ENCODE data around the gene VAV1.
"Not testable (repeated sequence)": the region's sequence is repeated elsewhere in the genome, so short reads cannot be mapped to it uniquely, and the experiment has no call there.

Gene VAV1

DNA sequence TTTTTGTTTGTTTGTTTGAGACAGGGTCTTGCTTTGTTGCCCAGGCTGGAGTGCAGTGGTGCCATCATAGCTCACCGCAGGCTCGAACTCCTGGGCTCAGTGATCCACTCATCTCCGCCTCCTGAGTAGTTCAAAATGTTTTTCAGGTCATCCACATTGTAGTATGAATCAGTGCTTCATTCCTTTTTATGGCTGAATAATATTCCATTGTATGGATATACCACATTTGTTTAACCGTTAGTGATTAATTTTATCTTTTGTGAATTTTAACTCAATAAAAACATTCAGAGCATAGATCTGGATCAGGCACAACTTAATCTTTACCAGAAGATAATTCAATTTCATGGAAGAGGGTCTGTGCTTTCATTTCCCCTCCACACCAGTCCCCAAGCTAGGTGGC is 47.7 kb downstream of the VAV1 start:
- DNase-seq: no peak

GRCh38 chr19:6821639-6822310 is 49.3 kb downstream of the VAV1 start:
- no peak for DNase-seq

DNA sequence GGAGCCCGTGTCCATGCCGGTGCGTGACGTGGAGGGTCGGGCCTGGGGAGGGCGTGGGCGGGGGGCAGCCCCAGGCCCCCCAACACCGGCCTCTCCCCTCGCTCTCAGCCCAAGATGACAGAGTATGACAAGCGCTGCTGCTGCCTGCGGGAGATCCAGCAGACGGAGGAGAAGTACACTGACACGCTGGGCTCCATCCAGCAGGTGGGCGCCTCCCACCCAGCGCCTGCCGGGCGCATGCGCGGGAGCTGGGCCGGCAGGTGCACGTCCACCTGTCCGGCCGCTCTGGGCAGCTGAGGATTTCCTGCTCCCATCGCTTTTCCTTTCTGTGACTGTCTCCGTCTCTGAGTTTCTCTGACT is 49.8 kb downstream of the VAV1 start:
- no peak for DNase-seq

DNA sequence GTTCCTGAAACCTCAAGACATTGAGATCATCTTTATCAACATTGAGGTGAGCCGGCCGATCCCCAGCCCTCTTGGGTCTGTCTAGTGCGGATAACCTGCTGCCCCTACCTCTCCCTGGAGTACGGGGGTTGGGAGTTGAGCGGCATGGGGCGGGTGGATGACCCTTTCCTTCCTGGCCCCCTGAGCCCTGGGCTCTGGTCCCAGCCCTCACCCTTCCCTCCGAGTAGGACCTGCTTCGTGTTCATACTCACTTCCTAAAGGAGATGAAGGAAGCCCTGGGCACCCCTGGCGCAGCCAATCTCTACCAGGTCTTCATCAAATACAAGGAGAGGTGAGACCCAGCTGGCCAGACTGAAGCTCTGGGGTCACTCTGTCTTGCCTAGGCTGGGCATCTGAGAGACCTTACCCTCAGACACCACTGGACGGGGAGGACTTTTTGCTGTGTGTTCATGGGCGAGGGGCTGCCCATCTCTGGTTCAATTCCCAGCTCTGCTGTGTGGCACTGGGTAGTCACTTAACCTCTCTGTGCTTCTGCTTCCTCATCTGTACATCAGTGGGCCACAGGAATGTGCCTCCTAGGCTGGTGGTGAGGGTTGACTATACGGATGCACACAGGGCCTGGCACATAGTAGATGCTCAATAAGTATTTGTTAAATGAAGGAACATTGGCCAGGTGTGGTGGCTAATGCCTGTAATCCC is 52.7 kb downstream of the VAV1 start:
- no peak for DNase-seq

GRCh38 chr19:6826281-6826920 is 53.9 kb downstream of the VAV1 start:
- no peak for DNase-seq

- DNase-seq: no peak
Measured at GRCh38 chr19:6828306-6828697, 55.8 kb downstream of the VAV1 start.

DNA sequence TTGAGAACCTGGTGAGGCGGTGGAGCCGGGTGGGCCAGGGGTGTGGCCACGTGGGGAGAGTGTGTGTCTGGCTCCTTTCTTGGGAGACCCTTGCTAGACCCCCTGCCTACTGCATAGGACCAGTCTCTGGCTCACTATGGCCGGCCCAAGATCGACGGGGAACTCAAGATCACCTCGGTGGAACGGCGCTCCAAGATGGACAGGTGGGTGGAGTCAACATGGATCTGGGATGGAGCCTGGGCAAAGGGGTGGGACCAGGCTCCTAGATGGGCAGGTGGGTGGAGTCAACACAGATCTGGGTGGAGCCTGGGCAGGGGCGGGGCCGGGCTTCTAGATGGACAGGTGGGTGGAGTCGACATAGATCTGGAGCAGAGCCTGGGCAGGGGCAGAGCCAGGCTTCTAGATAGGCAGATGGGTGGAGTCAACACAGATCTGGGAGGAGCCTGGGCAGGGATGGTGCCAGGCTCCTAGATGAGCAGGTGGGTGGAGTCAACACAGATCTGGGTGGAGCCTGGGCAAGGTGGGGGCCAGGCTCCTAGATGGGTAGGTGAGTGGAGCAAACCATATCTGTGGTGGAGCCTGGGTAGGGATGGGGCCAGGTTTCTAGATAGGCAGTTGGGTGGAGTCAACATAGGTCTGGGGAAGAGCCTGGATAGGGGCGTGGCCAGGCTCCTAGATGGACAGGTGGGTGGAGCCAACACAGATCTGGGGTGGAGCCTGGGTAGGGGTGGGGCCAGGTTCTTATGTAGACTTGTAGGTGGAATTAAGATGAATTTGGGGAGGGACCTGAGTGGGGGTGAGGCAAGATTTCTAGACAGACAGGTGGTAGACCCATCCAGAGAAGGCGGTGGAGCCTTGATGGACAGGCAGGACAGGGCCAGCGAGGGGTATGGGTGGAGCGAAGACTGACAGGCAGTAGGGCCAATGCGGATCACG is 56.5 kb downstream of the VAV1 start:
- peak; percentile 58 for DNase-seq

- DNase-seq: not testable (repeated sequence)
Measured at GRCh38 chr19:6829829-6830228, 57.3 kb downstream of the VAV1 start.

DNA sequence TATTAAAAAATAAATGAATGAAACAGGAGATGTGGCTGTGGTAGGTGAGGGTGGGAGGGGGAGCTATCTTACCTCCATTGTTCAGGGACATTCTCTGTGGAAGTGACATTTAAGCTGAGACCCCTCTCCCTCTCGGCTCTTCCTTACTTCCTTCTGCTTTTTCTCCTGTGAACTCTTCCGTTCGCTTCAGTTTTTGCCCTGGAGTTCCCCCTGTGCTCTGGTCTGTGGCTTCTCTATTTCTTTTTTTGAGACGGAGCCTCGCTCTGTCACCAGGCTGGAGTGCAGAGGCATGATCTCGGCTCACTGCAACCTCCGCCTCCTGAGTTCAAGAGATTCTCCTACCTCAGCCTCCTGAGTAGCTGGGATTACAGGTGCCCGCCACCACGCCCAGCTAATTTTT is 58.6 kb downstream of the VAV1 start:
- not testable (repeated sequence) for DNase-seq

DNA sequence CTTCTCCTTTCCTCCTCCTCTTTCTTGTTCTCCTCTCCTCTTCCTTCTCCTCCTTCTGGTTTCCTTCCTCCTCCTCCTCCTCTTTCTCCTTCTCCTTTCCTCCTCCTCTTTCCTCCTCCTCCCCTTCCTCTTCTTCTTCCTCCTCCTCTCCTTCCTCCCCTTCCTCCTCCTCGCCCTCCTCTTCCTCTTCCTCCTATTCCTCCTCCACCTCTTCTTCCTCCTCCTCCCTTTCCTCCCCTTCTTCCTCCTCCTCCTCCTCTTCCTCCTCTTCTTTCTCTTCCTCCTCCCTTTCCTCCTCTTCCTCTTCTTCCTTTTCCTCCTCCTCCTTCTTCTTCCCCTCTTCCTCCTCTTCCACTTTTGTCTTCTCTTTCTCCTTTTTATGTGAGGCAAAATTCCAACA is 59.9 kb downstream of the VAV1 start:
- DNase-seq: no peak

GRCh38 chr19:6833166-6833790 is 60.8 kb downstream of the VAV1 start:
- DNase-seq: no peak

- DNase-seq: no peak
Measured at GRCh38 chr19:6834433-6834832, 61.9 kb downstream of the VAV1 start.

DNA sequence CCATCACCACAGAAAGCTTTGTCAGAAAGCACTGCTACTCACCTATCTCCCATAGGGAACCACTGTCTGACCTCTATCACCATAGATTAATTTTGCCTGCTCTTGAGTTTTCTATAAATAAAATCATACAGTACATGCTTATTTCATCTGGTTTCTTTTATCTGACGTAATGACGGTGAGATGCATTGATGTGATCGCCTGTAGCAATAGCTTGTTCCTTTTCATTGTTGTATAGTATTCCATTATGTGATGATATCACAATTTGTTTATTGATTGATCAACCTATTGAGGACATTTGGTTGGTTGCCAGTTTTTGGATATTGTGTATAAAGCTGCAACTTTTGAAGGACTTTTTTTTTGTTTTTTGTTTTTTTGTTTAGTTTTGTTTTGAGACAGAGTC is 63.0 kb downstream of the VAV1 start:
- no peak for DNase-seq

DNA sequence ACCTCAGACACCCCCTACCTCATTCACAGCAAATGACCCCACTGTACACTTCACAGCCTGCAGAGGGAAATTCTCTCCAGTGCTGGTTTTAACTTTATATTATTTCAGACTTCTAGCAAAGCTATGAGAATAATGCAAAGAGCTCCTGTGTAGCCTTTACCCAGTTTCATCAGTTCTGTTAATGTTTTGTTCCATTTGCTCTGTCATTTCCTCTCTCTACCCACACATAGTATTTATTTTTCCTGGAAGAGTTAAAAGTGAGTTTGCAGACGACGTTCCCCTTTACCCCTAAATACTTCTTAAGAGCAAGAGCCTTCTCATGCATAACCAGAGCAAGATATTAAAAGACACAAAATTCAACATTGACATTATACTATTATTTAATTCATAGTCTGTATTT is 65.0 kb downstream of the VAV1 start:
- no peak for DNase-seq

GRCh38 chr19:6838062-6838655 is 65.7 kb downstream of the VAV1 start:
- DNase-seq: no peak

DNA sequence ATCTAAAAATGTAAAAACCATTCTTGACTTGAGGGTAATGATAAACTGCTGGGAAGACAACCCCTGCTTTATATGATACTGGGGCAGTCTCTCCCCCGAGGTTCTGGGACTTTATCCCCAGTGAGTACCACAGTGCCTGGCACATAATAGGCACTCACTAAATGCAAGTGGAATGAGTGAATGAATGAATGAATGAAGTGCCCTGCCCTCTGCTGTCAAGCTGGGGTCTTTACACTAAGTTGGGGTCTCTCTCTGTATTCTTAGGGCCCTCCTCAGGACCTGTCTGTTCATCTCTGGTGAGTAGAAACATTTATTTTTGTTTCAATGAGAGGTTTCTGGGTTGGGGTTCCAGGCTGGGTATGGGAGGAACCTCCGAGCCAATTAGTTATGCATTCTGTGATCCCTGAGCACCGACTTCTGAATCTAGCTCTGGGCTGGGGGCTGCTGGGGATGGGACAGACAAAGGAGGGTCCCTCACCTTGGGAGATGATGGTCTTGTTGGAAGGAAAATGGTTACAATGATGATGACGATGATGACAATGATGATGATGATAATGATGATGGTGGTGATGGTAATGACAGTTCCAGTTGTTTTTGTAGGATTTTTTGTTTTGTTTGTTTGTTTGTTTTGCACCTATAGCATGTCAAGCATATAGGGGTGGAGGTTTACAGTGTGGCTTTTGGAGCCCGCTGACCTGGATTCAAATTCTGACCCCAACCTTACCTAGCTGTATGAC is 70.5 kb downstream of the VAV1 start:
- DNase-seq: no peak

- DNase-seq: no peak
Measured at GRCh38 chr19:6847828-6848200, 75.3 kb downstream of the VAV1 start.

DNA sequence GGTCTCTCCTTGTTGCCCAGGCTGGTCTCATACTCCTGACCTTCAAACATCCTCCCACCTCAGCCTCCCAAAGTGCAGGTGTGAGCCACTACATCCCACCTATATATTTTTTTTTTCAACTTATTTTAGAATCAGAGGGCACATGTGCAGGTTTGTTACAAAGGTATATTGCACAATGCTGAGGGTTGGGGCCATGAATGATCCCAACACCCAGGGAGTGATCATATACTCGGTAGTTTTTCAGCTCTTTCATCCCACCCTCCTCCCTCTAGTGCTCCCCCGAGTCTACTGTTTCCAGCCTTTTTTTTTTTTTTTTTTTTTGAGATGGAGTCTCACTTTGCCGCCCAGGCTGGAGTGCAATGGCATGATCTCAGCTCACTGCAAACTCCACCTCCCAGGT is 76.5 kb downstream of the VAV1 start:
- DNase-seq: no peak

DNA sequence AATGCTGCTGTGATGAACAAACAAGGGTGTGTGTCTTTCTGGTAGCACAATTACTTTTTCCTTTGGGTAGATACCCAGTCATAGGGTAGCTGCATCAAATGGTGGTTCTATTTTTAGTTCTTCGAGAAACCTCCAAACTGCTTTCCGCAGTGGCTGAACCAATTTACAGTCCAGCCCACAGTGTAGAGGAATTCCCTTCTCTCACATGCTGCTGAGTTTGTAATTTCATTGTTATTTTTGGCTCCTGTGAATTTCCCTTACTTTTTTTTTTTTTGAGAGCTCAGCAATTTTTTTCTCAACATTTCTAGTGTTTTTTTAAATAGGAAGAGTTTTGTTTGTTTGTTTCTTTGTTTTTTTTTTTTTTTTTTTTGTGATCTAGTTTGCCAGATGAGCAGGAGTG is 77.4 kb downstream of the VAV1 start:
- DNase-seq: no peak

GRCh38 chr19:6851359-6851758 is 78.9 kb downstream of the VAV1 start:
- DNase-seq: no peak

- no peak for DNase-seq
Measured at GRCh38 chr19:6852001-6852400, 79.5 kb downstream of the VAV1 start.

GRCh38 chr19:6853868-6854267 is 81.4 kb downstream of the VAV1 start:
- DNase-seq: no peak
